Right lobe of liver (tissue), 6 donors: ENCODE measurements around the gene ATXN7. TPM values are rescaled to one million over a fixed set of nuclear protein-coding genes. Genes with fewer than 3 reads are reported as not detected.

Experiments used
- ATAC-seq, 4 donors: fragments of 200-7000 bp; cut with Tn5 transposase; one replicate each; pipeline ENCODE4 v1.9.1; 2020; ENCODE audit warnings: mild to moderate bottlenecking in 4 of 4, moderate library complexity in 4 of 4
- DNase-seq, 3 donors: peaks; one replicate each; pipeline ENCODE4 v3.0.0-alpha.2; 2020
- H3K27ac ChIP-seq, 3 donors: fragments of 200-600 bp; one replicate each; pipeline ENCODE4 v1.8.0; 2022
- H3K27me3 ChIP-seq, 2 donors: fragments of 200-600 bp; one replicate each; pipeline ENCODE4 v1.8.0; 2022
- H3K36me3 ChIP-seq, 4 donors: fragments of 200-600 bp; sonication (generic) in 1 of 4; one replicate each; pipeline versions ENCODE4 v1.5.1 to v1.8.0; 2017 to 2022; ENCODE audit warnings: control low read depth in 1 of 4
- H3K4me1 ChIP-seq, 4 donors: fragments of 200-600 bp; sonication (generic) in 1 of 4; one replicate each; pipeline versions ENCODE4 v1.5.1 to v1.8.0; 2017 to 2022; ENCODE audit warnings: control low read depth in 1 of 4
- H3K4me3 ChIP-seq, 3 donors: fragments of 200-600 bp; one replicate each; pipeline ENCODE4 v1.8.0; 2022
- H3K9me3 ChIP-seq, 4 donors: fragments of 200-600 bp; sonication (generic) in 1 of 4; one replicate each; pipeline versions ENCODE4 v1.5.1 to v1.8.0; 2017 to 2022; ENCODE audit warnings: control low read depth in 1 of 4
- POLR2A ChIP-seq: fragments of 450-650 bp; IDR thresholded peaks from one replicate; pipeline ENCODE4 v1.6.1; 2017; ENCODE audit warnings: antibody characterized with exemption, mild to moderate bottlenecking
- WGBS: methylation state at CpG from one replicate; pipeline ENCODE4 v1.1.6; 2018; ENCODE audit warnings: low coverage, low lambda C conversion rate; ENCODE audit not compliant: insufficient coverage; ENCODE audit errors: missing lambda C conversion rate; 5-methylcytosine and 5-hydroxymethylcytosine counted together
- intact Hi-C, 2 donors: fragments of 100-400 bp; cut with DNase I; formaldehyde crosslinking; loops; one replicate each; pipeline versions ENCODE4 v1.11.2 to v1.14.1; 2022
- total RNA-seq, 6 experiments: library from RNA; depleted of rRNA in 2 of 6; stranded (reverse); fragments of >200 nt in 2 of 6; fragmentation: NEBNext Ultra II Directional in 3 of 6; extraction: Animal tissue kit (Norgen Biotek cat#: 25700) in 3 of 6; gene quantifications; one replicate each; pipeline versions ENCODE4 v1.1.0 to v1.2.4, GENCODE V29; 2016 to 2023
- TF ChIP-seq, protein P1 (sequence below), 4 donors: fragments of 200-600 bp in 3 of 4; fragments of 450-650 bp in 1 of 4; IDR thresholded peaks; one replicate each; pipeline versions ENCODE4 v1.5.1 to v1.8.0; 2016 to 2022; ENCODE audit warnings: antibody characterized with exemption in 4 of 4, mild to moderate bottlenecking in 2 of 4
- donor health status: DM: no; HTN: yes; CAD: no.
- donor health status: DM: no; HTN: no; CAD: no.
- donor health status: DM: no; HTN: no; CAD: no.
- donor health status: DM: no; HTN: yes; CAD: no.
- donor health status: DM: no; HTN: yes; CAD: no.

The ATXN7 gene
- total RNA-seq, 6 experiments from 2014 or later = 14.6 to 18.6 (median 15.0) TPM

DNA sequence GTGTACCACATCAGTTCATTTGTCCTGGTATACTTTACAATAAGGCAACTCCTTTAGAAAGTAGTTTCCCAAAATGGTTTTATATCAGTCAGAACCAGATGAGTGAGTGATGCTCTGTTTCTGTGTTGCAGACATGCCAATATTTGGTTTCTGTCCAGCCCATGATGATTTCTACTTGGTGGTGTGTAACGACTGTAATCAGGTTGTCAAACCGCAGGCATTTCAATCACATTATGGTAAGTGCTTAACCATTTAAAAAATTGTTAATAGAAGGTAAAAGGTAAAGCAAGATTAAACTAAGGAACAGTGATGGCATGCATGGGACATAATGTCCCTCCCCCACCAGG lies 88.6 kb downstream of the ATXN7 start:
- H3K27ac ChIP-seq = no peak overlapping the region
- H3K4me1 ChIP-seq = peaks cover 0 to 29% (median 0%) of the 10 kb centered on the region in 4 donors
- ATAC-seq = no peak

GRCh38 chr3:63954182-63954581 lies 90.5 kb downstream of the ATXN7 start:
- H3K27me3 ChIP-seq = no peaks in the 10 kb centered on the region
- no peaks in the 10 kb centered on the region for H3K36me3 ChIP-seq
- intact Hi-C loops = no loop called here
- H3K4me1 ChIP-seq = peaks cover 0 to 29% (median 0%) of the 10 kb centered on the region in 4 donors
- no peaks in the 10 kb centered on the region for H3K9me3 ChIP-seq
- no peak overlapping the region for H3K27ac ChIP-seq
- DNase-seq (no peak), ATAC-seq (peak in 1 of 4 donors; percentile 23)
- WGBS = 98% methylated on average over 5 of the region's 5 CpGs
- H3K4me3 ChIP-seq = no peak overlapping the region
- TF ChIP-seq POLR2A = no peak

More for the DNA sequence above, 88.6 kb downstream of the ATXN7 start:
- Histone ChIP-seq H3K9me3 (no peaks in the 10 kb centered on the region), H3K36me3 (no peaks in the 10 kb centered on the region), H3K4me3 (no peak overlapping the region), H3K27me3 (no peaks in the 10 kb centered on the region)
- 90% methylated on average over 2 of the region's 2 CpGs for WGBS
- no peak for DNase-seq
- TF ChIP-seq POLR2A = no peak
- intact Hi-C loops = no loop called here

GRCh38 chr3:63955036-63955650 lies 91.5 kb downstream of the ATXN7 start:
- Histone ChIP-seq H3K4me3 (no peak overlapping the region), H3K27me3 (no peaks in the 10 kb centered on the region), H3K9me3 (no peaks in the 10 kb centered on the region), H3K4me1 (peaks cover 0 to 29% (median 2%) of the 10 kb centered on the region in 4 donors), H3K36me3 (no peaks in the 10 kb centered on the region), H3K27ac (no peak overlapping the region)
- ATAC-seq = peak in 3 of 4 donors; percentile 33 to 55 (median 42)
- no peak for DNase-seq
- intact Hi-C loops = no loop called here
- WGBS = 77% methylated on average over 3 of the region's 3 CpGs
- TF ChIP-seq, protein P1, sequence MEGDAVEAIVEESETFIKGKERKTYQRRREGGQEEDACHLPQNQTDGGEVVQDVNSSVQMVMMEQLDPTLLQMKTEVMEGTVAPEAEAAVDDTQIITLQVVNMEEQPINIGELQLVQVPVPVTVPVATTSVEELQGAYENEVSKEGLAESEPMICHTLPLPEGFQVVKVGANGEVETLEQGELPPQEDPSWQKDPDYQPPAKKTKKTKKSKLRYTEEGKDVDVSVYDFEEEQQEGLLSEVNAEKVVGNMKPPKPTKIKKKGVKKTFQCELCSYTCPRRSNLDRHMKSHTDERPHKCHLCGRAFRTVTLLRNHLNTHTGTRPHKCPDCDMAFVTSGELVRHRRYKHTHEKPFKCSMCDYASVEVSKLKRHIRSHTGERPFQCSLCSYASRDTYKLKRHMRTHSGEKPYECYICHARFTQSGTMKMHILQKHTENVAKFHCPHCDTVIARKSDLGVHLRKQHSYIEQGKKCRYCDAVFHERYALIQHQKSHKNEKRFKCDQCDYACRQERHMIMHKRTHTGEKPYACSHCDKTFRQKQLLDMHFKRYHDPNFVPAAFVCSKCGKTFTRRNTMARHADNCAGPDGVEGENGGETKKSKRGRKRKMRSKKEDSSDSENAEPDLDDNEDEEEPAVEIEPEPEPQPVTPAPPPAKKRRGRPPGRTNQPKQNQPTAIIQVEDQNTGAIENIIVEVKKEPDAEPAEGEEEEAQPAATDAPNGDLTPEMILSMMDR (IDR thresholded peaks at IDR 0.05) = no peak
- no peak for TF ChIP-seq POLR2A

DNA sequence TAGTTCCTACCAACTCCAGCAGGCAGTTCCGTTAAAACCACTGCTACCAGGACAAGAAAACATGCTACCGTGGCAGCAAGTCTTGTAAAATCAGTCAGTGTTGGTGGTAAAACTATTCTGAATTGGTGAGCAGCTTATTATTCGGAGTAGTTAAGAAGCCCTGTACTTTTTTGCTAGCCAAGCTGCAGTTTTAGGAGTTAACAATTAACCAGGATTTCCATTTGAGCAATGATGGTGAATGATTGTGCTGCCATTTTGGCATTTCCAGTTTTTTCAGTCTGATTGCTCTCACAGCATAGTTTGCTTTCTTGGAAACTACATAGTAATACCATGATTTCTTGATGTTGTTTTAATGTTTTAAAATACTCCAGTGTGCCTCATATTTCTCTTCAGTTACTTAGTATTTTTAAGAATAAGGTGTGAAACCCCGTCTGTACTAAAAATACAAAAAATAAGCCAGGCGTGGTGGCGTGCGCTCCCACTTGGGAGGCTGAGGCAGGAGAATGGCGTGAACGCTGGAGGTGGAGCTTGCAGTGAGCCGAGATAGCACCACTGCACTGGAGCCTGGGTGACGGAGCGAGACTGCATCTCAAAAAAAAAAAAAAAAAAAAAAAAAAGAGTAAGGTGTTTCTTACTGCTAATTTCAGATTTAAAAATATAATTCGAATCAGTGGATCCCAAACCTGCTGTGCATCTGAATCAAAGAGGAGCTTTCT lies 92.3 kb downstream of the ATXN7 start:
- H3K4me1 ChIP-seq = peaks cover 0 to 25% (median 5%) of the 10 kb centered on the region in 4 donors
- H3K9me3 ChIP-seq = no peaks in the 10 kb centered on the region
- H3K27me3 ChIP-seq = no peaks in the 10 kb centered on the region
- 85% methylated on average over 11 of the region's 13 CpGs for WGBS
- DNase-seq (no peak), ATAC-seq (peak in 3 of 4 donors; percentile 26 to 69 (median 34))
- H3K27ac ChIP-seq = no peak overlapping the region
- no peaks in the 10 kb centered on the region for H3K36me3 ChIP-seq
- intact Hi-C loops = no loop called here
- no peak overlapping the region for H3K4me3 ChIP-seq
- TF ChIP-seq, protein P1 (IDR thresholded peaks at IDR 0.05) = no peak
- no peak for TF ChIP-seq POLR2A

GRCh38 chr3:63959146-63959545 lies 95.5 kb downstream of the ATXN7 start:
- Histone ChIP-seq H3K4me3 (no peak overlapping the region), H3K36me3 (no peaks in the 10 kb centered on the region), H3K4me1 (peaks cover 0 to 19% (median 5%) of the 10 kb centered on the region in 4 donors), H3K27ac (no peak overlapping the region), H3K27me3 (no peaks in the 10 kb centered on the region), H3K9me3 (no peaks in the 10 kb centered on the region)
- no peak for DNase-seq
- 70% methylated on average over 3 of the region's 3 CpGs for WGBS
- intact Hi-C loops = no loop called here
- TF ChIP-seq, protein P1 (IDR thresholded peaks at IDR 0.05) = no peak
- TF ChIP-seq POLR2A = no peak
- ATAC-seq = no peak
